Cardiac fibroblast (primary cell): ENCODE measurements around the gene TTC3.
"Not testable (repeated sequence)": the region's sequence is repeated elsewhere in the genome, so short reads cannot be mapped to it uniquely, and the experiment has no call there.

ENCODE experiments used
- DNase-seq, 2 donors: peaks; one replicate each; pipeline versions ENCODE4 v3.0.0 to v3.0.0-alpha.2; 2010; ENCODE audit warnings: low read depth in 2 of 2
- H3K4me3 ChIP-seq, 2 donors: replicated peaks in 1 of 2; 1 replicate in 1 of 2; 2 replicates in 1 of 2; pipeline ENCODE4 v1.5.1; 2011; ENCODE audit warnings: low read depth in 2 of 2, low read length in 2 of 2, mild to moderate bottlenecking in 2 of 2, moderate library complexity in 1 of 2
- CTCF ChIP-seq: IDR thresholded peaks from one replicate; pipeline ENCODE4 v1.5.1; 2011; ENCODE audit warnings: low read depth, mild to moderate bottlenecking, low read length, inconsistent platforms

Gene TTC3

GRCh38 chr21:37072988-37073416 is at the start of gene TTC3, which contains the start of gene PIGP:
Gene TTC3, plus strand, starts transcription at chr21:37073254. Its CDS starts 14,004 bp downstream, at chr21:37087258.
Gene PIGP, minus strand, starts transcription at chr21:37073071. Its CDS starts 556 bp downstream, at chr21:37072515.
- no peak for TF ChIP-seq CTCF
- DNase-seq = peak; percentile 94 to 97

GRCh38 chr21:37026499-37026898 is 46.6 kb upstream of the TTC3 start:
- TF ChIP-seq CTCF = no peak

More at GRCh38 chr21:37072988-37073416, at the start of gene TTC3, which contains the start of gene PIGP:
- peak within 1 kb of the TSS; percentile 97 to 98 for H3K4me3 ChIP-seq

GRCh38 chr21:37028570-37028969 is 44.5 kb upstream of the TTC3 start:
- TF ChIP-seq CTCF = no peak
- peak; percentile 9 to 30 for DNase-seq
- no peak overlapping the region for H3K4me3 ChIP-seq

More at GRCh38 chr21:37026499-37026898, 46.6 kb upstream of the TTC3 start:
- H3K4me3 ChIP-seq = no peak overlapping the region
- no peak for DNase-seq

GRCh38 chr21:37030864-37031263 is 42.2 kb upstream of the TTC3 start:
- no peak for TF ChIP-seq CTCF
- no peak overlapping the region for H3K4me3 ChIP-seq
- DNase-seq = no peak

- H3K4me3 ChIP-seq = no peak overlapping the region
- no peak for DNase-seq
- no peak for TF ChIP-seq CTCF
These were observed 40.8 kb upstream of the TTC3 start for GRCh38 chr21:37032293-37032692.

- no peak overlapping the region for H3K4me3 ChIP-seq
- TF ChIP-seq CTCF = no peak
- peak; percentile 36 to 75 for DNase-seq
These were observed 40.1 kb upstream of the TTC3 start for GRCh38 chr21:37032877-37033471.

- H3K4me3 ChIP-seq = not testable (repeated sequence)
These were observed 38.7 kb upstream of the TTC3 start for GRCh38 chr21:37034394-37034793.

More at GRCh38 chr21:37034394-37034793, 38.7 kb upstream of the TTC3 start:
- DNase-seq = not testable (repeated sequence)
